ENCODE measurements around the gene BMP8A.

- no peak for TF ChIP-seq CTCF (IDR thresholded peaks at IDR 0.05)
- TF ChIP-seq EP300 (IDR thresholded peaks at IDR 0.05): no peak
- no peak for TF ChIP-seq CHD4 (IDR thresholded peaks at IDR 0.05; ENCODE audit: borderline replicate concordance)
- no peak for TF ChIP-seq BCL3 (IDR thresholded peaks at IDR 0.05)
- no peak for TF ChIP-seq MAX (IDR thresholded peaks at IDR 0.05)
- no peak for TF ChIP-seq REST (IDR thresholded peaks at IDR 0.05)
- no peak for TF ChIP-seq PBX3 (IDR thresholded peaks at IDR 0.05)
- TF ChIP-seq POLR2A (IDR thresholded peaks at IDR 0.05; ENCODE audit: low read length): no peak
- TF ChIP-seq RFX5 (IDR thresholded peaks at IDR 0.05): no peak
Observed at GRCh38 chr1:39573736-39574624, 82.5 kb downstream of the BMP8A start.
